SK-N-SH treated with all-trans-retinoic acid at 6 μM for 48 hours (cell line): ENCODE data around the gene KCNJ18.
"Not testable (repeated sequence)": the region's sequence is repeated elsewhere in the genome, so short reads cannot be mapped to it uniquely, and the experiment has no call there.

Source experiments
- ESRRG ChIP-seq: fragments of 250-450 bp; sonication (Bioruptor Pico); IDR thresholded peaks from 2 replicates; pipeline ENCODE4 v1.6.1; 2021; ENCODE audit warnings: mild to moderate bottlenecking
- PATZ1 ChIP-seq: fragments of 250-450 bp; sonication (Bioruptor Pico); IDR thresholded peaks from 2 replicates; pipeline ENCODE4 v1.8.0; 2020; ENCODE audit warnings: mild to moderate bottlenecking, moderate library complexity, borderline replicate concordance
- RARB ChIP-seq: fragments of 250-450 bp; sonication (Bioruptor Pico); IDR thresholded peaks from 2 replicates; pipeline ENCODE4 v1.8.0; 2021; ENCODE audit warnings: mild to moderate bottlenecking, moderate library complexity
- ZNF70 ChIP-seq: fragments of 450-650 bp; formaldehyde crosslinking; IDR thresholded peaks from 2 replicates; pipeline ENCODE4 v1.5.0; 2020; ENCODE audit warnings: mild to moderate bottlenecking, moderate library complexity

GRCh38 chr17:21659635-21660034 is 32.7 kb upstream of the KCNJ18 start:
- not testable (repeated sequence) for TF ChIP-seq ESRRG (CRISPR knock-in tag); RARB (CRISPR knock-in tag); ZNF70 (CRISPR knock-in tag); PATZ1
